GM10266 (cell line): ENCODE data around the gene CGB1.

ENCODE experiments used
- DNase-seq: peaks from one replicate; pipeline ENCODE4 v3.0.0; 2012; ENCODE audit errors: extremely low spot score
- TF ChIP-seq, protein P1 (sequence below): IDR thresholded peaks from 2 replicates; pipeline ENCODE4 v1.5.1; 2012; ENCODE audit warnings: mild to moderate bottlenecking, low read depth; ENCODE audit not compliant: control insufficient read depth, insufficient read depth; ENCODE audit errors: missing control alignments

CGB1 gene

DNA sequence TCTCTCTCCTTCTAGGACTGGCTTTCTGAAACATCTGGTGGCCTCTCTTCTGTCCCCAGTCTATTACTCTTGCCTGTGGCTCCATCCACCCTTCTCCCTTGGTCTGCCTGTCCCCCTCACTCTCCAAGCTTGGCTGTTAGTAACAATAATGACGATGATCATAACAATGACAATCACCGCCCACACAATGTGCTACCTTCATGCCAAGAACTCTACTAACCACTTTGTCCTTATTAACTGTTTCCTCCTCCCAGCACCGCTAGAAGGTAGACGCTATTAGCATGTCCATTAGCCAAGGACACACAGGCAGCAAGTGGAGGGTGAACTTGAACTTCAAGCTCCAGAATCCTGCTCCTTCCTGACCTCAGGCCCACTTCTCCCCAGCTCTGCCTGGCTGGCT, 46.3 kb downstream of the CGB1 start:
- TF ChIP-seq, protein P1, sequence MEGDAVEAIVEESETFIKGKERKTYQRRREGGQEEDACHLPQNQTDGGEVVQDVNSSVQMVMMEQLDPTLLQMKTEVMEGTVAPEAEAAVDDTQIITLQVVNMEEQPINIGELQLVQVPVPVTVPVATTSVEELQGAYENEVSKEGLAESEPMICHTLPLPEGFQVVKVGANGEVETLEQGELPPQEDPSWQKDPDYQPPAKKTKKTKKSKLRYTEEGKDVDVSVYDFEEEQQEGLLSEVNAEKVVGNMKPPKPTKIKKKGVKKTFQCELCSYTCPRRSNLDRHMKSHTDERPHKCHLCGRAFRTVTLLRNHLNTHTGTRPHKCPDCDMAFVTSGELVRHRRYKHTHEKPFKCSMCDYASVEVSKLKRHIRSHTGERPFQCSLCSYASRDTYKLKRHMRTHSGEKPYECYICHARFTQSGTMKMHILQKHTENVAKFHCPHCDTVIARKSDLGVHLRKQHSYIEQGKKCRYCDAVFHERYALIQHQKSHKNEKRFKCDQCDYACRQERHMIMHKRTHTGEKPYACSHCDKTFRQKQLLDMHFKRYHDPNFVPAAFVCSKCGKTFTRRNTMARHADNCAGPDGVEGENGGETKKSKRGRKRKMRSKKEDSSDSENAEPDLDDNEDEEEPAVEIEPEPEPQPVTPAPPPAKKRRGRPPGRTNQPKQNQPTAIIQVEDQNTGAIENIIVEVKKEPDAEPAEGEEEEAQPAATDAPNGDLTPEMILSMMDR: no peak
- DNase-seq: no peak

DNA sequence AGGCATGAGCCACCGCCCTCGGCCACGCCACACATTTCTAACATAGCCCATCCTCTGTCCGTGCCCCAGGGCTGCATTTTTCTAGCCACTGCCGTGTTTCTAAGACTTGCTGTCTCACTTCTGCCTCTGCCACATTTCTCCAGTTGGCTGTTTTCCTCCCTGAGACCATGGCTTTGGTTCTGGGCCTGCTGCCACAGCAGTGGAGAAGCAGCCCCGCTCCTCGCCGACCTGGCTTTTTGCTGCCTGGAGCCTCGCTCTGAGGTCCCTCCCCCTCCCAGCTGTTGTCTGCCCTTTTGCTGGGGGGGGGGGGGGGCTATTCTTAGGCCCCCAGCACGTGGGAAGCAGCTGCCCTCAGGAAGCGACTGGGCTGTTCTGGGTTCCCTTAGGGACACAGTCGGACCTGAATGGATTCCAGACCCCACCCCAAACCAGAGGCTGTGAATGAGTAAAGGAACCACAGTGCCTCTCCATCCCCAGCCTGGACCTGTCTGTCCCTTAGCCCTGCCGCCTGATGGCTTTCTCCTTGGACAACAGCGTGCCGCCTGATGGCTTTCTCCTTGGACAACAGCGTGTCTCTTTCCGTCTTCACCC, 46.9 kb downstream of the CGB1 start:
- no peak for DNase-seq
- TF ChIP-seq, protein P1: no peak

DNA sequence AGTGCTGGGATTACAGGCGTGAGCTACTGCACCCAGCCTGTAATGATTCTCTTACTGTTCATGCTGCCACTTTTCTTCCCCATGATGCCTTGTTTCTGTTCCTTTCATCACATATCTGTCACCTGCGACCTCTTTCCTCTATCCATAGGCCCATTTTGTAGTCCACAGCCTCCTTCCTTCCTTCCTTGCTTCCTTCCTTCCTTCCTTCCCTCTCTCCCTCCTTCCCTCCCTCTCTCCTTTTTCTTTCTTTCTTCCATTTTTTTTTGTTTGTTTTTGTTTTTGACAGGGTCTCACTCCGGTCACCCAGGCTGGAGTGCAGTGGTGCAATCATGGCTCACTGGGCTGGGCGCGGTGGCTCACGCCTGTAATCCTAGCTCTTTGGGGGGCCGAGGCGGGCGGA, 47.8 kb downstream of the CGB1 start:
- no peak for DNase-seq
- TF ChIP-seq, protein P1: no peak

DNA sequence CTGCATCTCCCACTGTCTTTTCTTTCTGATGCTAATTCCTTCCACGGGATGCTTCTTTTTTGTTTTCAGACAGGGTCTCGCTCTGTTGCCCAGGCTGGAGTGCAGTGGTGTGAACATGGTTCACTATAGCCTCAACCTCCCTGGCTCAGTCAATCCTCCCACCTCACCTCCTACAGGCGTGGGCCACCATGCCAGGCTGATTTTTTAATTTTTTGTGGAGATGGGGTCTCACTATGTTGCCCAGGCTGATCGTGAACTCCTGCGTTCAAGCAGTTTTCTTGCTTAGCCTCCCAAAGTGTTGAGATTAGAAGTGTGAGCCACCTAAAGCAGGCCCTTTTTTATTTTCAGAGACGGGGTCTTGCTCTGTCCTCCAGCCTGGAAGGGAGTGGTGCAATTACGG, 48.4 kb downstream of the CGB1 start:
- no peak for DNase-seq
- TF ChIP-seq, protein P1: no peak

DNA sequence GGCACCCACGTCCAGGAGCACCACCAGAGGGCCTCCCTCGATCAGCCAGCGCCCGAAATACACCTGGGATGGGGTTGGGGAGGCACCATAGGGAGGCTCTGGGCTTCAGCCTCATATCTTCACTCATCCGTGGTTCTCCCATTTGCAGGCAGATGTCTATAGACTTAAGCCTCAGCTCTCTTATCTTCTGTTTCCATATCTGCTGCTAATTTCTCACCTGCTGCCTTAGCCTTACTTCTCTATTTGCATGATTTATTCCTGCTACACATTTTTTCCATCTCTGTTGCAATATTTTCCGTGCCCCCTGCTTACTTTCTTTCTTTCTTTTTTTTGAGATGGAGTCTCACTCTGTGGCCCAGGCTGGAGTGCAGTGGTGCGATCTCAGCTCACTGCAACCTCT, 49.4 kb downstream of the CGB1 start:
- DNase-seq: no peak
- TF ChIP-seq, protein P1: no peak

DNA sequence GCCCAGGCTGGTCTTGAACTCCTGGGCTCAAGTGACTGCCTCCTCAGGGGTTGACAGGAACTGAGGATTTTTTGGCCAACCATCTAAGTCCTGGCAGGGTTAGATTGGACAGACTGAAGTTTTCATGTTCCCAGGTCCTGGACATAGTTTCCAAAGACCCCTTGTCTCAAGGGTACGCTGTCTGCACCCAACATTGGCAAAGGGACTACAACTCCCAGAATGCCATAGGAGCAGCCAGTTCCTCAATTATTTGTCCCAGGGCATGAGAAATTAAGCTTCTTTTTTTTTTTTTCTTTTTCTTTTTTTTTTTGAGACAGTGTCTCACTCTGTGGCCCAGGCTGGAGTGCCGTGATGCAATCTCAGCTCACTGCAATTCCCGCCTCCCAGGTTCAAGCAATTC, 50.5 kb downstream of the CGB1 start:
- TF ChIP-seq, protein P1: no peak

DNA sequence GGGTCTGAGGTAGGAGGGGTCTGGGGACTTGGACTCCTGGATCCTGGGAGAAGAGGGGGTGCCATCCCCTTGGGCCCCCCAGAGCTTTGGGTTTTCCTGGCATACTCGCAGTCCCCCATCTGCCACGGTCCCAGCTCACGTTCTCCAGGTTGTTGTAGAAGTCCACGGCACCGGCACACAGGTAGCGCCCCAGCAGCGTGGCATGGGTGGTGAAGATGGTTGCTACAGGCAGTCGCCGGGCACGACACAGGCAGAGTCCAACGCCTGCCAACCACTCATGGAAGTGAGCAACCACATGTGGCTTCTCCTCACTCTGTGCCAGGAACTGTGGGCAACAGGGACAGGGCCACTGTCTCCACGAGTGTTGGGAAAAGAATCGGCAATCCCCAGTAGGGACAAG, 51.0 kb downstream of the CGB1 start:
- no peak for DNase-seq
- TF ChIP-seq, protein P1: no peak

More for the DNA sequence above, 50.5 kb downstream of the CGB1 start:
- DNase-seq: no peak
